Liver (tissue), 9 donors: ENCODE data around the gene NMNAT2. TPM values are rescaled to one million over a fixed set of nuclear protein-coding genes. Genes with fewer than 3 reads are reported as not detected.

ENCODE experiments used
- DNase-seq: peaks from one replicate; pipeline ENCODE4 v3.0.0-alpha.2; 2017; ENCODE audit warnings: low spot score
- H3K27ac ChIP-seq, 2 donors: one replicate each; pipeline ENCODE4 v1.7.0; 2013; ENCODE audit warnings: inconsistent platforms in 2 of 2, low read length in 2 of 2, control low read depth in 1 of 2, low read depth in 1 of 2, mild to moderate bottlenecking in 1 of 2
- H3K27me3 ChIP-seq, 4 donors: one replicate each; pipeline versions ENCODE4 v1.6.1 to v1.7.0; 2013; ENCODE audit warnings: low read length in 3 of 4, inconsistent platforms in 1 of 4, mild to moderate bottlenecking in 1 of 4, moderate library complexity in 1 of 4; ENCODE audit not compliant: control insufficient read depth in 4 of 4, insufficient read depth in 4 of 4
- H3K36me3 ChIP-seq, 4 donors: one replicate each; pipeline versions ENCODE4 v1.6.1 to v1.7.0; 2013; ENCODE audit warnings: low read length in 3 of 4, mild to moderate bottlenecking in 3 of 4, low read depth in 1 of 4, moderate library complexity in 1 of 4; ENCODE audit not compliant: control insufficient read depth in 4 of 4, insufficient read depth in 3 of 4
- H3K4me1 ChIP-seq, 4 donors: one replicate each; pipeline versions ENCODE4 v1.6.1 to v1.7.0; 2013; ENCODE audit warnings: low read length in 3 of 4, mild to moderate bottlenecking in 3 of 4, moderate library complexity in 1 of 4; ENCODE audit not compliant: control insufficient read depth in 4 of 4, insufficient read depth in 4 of 4
- H3K4me3 ChIP-seq, 3 donors: one replicate each; pipeline versions ENCODE4 v1.6.1 to v1.7.0; 2013; ENCODE audit warnings: low read length in 3 of 3, control low read depth in 1 of 3, low read depth in 1 of 3, mild to moderate bottlenecking in 1 of 3
- H3K9ac ChIP-seq, 2 donors: one replicate each; pipeline ENCODE4 v1.7.0; 2013; ENCODE audit warnings: low read length in 2 of 2, mild to moderate bottlenecking in 2 of 2, moderate library complexity in 2 of 2, control low read depth in 1 of 2, low read depth in 1 of 2
- H3K9me3 ChIP-seq, 4 donors: one replicate each; pipeline versions ENCODE4 v1.6.1 to v1.7.0; 2013; ENCODE audit warnings: low read length in 3 of 4; ENCODE audit not compliant: control insufficient read depth in 4 of 4
- ATF3 ChIP-seq: IDR thresholded peaks from 2 replicates; pipeline ENCODE4 v1.6.1; 2016; ENCODE audit warnings: antibody characterized with exemption
- CTCF ChIP-seq: fragments of 150-350 bp; IDR thresholded peaks from 2 replicates; pipeline ENCODE4 v1.5.1; 2017; ENCODE audit warnings: improper control_type of control experiment, low read depth, low read length; ENCODE audit not compliant: missing input control
- EGR1 ChIP-seq, 2 donors: IDR thresholded peaks; 2 replicates each; pipeline ENCODE4 v1.6.1; 2016 to 2018; ENCODE audit warnings: antibody characterized with exemption in 2 of 2, low read depth in 2 of 2
- FOXA1 ChIP-seq: IDR thresholded peaks from 2 replicates; pipeline ENCODE4 v1.6.1; 2016; ENCODE audit warnings: antibody characterized with exemption
- FOXA2 ChIP-seq: IDR thresholded peaks from 2 replicates; pipeline ENCODE4 v1.6.1; 2016; ENCODE audit warnings: antibody characterized with exemption
- GABPA ChIP-seq, 2 donors: IDR thresholded peaks in 1 of 2; conservative IDR thresholded peaks in 1 of 2; 2 replicates each; pipeline ENCODE4 v1.6.1; 2016; ENCODE audit warnings: antibody characterized with exemption in 2 of 2, mild to moderate bottlenecking in 1 of 2, moderate library complexity in 1 of 2
- HNF4A ChIP-seq, 2 donors: conservative IDR thresholded peaks; 2 replicates each; pipeline ENCODE4 v1.6.1; 2016; ENCODE audit warnings: antibody characterized with exemption in 2 of 2, mild to moderate bottlenecking in 2 of 2
- HNF4G ChIP-seq: IDR thresholded peaks from 2 replicates; pipeline ENCODE4 v1.6.1; 2016; ENCODE audit warnings: antibody characterized with exemption
- JUND ChIP-seq, 2 donors: IDR thresholded peaks; 2 replicates each; pipeline ENCODE4 v1.6.1; 2016; ENCODE audit warnings: antibody characterized with exemption in 2 of 2
- MAX ChIP-seq: IDR thresholded peaks from 2 replicates; pipeline ENCODE4 v1.6.1; 2016; ENCODE audit warnings: antibody characterized with exemption
- NR2F2 ChIP-seq: IDR thresholded peaks from 2 replicates; pipeline ENCODE4 v1.6.1; 2016; ENCODE audit warnings: antibody characterized with exemption
- RAD21 ChIP-seq, 2 donors: IDR thresholded peaks; 2 replicates each; pipeline ENCODE4 v1.6.1; 2016; ENCODE audit warnings: antibody characterized with exemption in 2 of 2, mild to moderate bottlenecking in 2 of 2
- RXRA ChIP-seq, 2 donors: IDR thresholded peaks; 2 replicates each; pipeline ENCODE4 v1.6.1; 2017 to 2018; ENCODE audit warnings: antibody characterized with exemption in 2 of 2, mild to moderate bottlenecking in 1 of 2
- SP1 ChIP-seq: IDR thresholded peaks from 2 replicates; pipeline ENCODE4 v1.6.1; 2018; ENCODE audit warnings: antibody characterized with exemption, mild to moderate bottlenecking
- TAF1 ChIP-seq: conservative IDR thresholded peaks from 2 replicates; pipeline ENCODE4 v1.6.1; 2016; ENCODE audit warnings: antibody characterized with exemption, mild to moderate bottlenecking
- ZBTB33 ChIP-seq: IDR thresholded peaks from 2 replicates; pipeline ENCODE4 v1.6.1; 2016; ENCODE audit warnings: antibody characterized with exemption
- WGBS: extraction: QIAGEN DNeasy Blood & Tissue Kit; methylation state at CpG from one replicate; pipeline ENCODE4 v1.1.7; 2013; 5-methylcytosine and 5-hydroxymethylcytosine counted together
- polyA plus RNA-seq, 2 donors: library from polyadenylated mRNA; stranded (reverse) in 1 of 2; unstranded in 1 of 2; fragments of 200-250 nt in 1 of 2; fragments of >200 nt in 1 of 2; fragmentation: Nextera tagmentation in 1 of 2; extraction: Ambion mirVana in 1 of 2; gene quantifications; one replicate each; pipeline versions ENCODE4 v1.2.1 to v1.2.3, GENCODE V29; 2013 to 2015
- total RNA-seq, 2 donors: library from RNA; depleted of rRNA; stranded (reverse); fragments of >200 nt; gene quantifications; one replicate each; pipeline ENCODE4 v1.2.3, GENCODE V29; 2014
- donor health status: healthy.
- donor health status: healthy.
- donor health status: healthy.
- donor health status: healthy.
- donor health status: healthy.

The NMNAT2 gene
- total and polyA plus RNA-seq, 4 donors: under 0.01 to 0.07 (median 0.05) TPM; not detected in 1

- Histone ChIP-seq H3K4me3 (no peak overlapping the region), H3K27ac (no peak overlapping the region), H3K36me3 (no peaks in the 10 kb centered on the region), H3K9me3 (no peaks in the 10 kb centered on the region), H3K9ac (no peak overlapping the region), H3K27me3 (no peaks in the 10 kb centered on the region), H3K4me1 (no peaks in the 10 kb centered on the region)
- TF ChIP-seq RAD21 (IDR thresholded peaks at IDR 0.05) (no peak), GABPA (IDR thresholded peaks at IDR 0.05 in 1 of 2, conservative IDR thresholded peaks at IDR 0.05 in 1 of 2) (no peak), SP1 (no peak), TAF1 (no peak), EGR1 (IDR thresholded peaks at IDR 0.05; ENCODE audit: low read depth in 2 of 2) (no peak), FOXA1 (no peak), ZBTB33 (no peak), JUND (IDR thresholded peaks at IDR 0.05) (no peak), NR2F2 (no peak), HNF4A (conservative IDR thresholded peaks at IDR 0.05) (no peak), HNF4G (no peak), ATF3 (no peak)
- no peak for DNase-seq
- 64% methylated on average over 4 of the region's 4 CpGs for WGBS
Measured at GRCh38 chr1:183319606-183320005, 98.6 kb downstream of the NMNAT2 start.

- H3K9me3 ChIP-seq: no peaks in the 10 kb centered on the region
- no peak for DNase-seq
- H3K4me3 ChIP-seq: no peak overlapping the region
- TF ChIP-seq EGR1 (IDR thresholded peaks at IDR 0.05; ENCODE audit: low read depth in 2 of 2) (no peak), RAD21 (IDR thresholded peaks at IDR 0.05) (no peak), HNF4G (no peak), RXRA (IDR thresholded peaks at IDR 0.05) (no peak), GABPA (IDR thresholded peaks at IDR 0.05 in 1 of 2, conservative IDR thresholded peaks at IDR 0.05 in 1 of 2) (no peak), FOXA2 (no peak), HNF4A (conservative IDR thresholded peaks at IDR 0.05) (no peak), JUND (IDR thresholded peaks at IDR 0.05) (no peak), MAX (no peak), CTCF (no peak)
- H3K4me1 ChIP-seq: no peaks in the 10 kb centered on the region
- H3K27ac ChIP-seq: no peak overlapping the region
- H3K9ac ChIP-seq: no peak overlapping the region
- H3K27me3 ChIP-seq: no peaks in the 10 kb centered on the region
- H3K36me3 ChIP-seq: no peaks in the 10 kb centered on the region
- WGBS: 89% methylated on average over 4 of the region's 4 CpGs
Measured at GRCh38 chr1:183319051-183319450, 99.1 kb downstream of the NMNAT2 start.
